K562 (cell line): ENCODE results near the gene ACER3. TPM values are rescaled to one million over a fixed set of nuclear protein-coding genes. Genes with fewer than 3 reads are reported as not detected.

ENCODE experiments used
- ARID1B ChIP-seq: fragments of 450-650 bp; IDR thresholded peaks from 2 replicates; pipeline ENCODE4 v1.6.1; 2016; ENCODE audit warnings: antibody characterized with exemption, mild to moderate bottlenecking, inconsistent platforms
- ELF4 ChIP-seq: fragments of 450-650 bp; formaldehyde crosslinking; IDR thresholded peaks from 2 replicates; pipeline ENCODE4 v1.4.0; 2022; ENCODE audit warnings: missing genetic modification characterization
- ILK ChIP-seq: fragments of 450-650 bp; IDR thresholded peaks from 2 replicates; pipeline ENCODE4 v1.6.1; 2016; ENCODE audit warnings: missing genetic modification characterization, low read depth, mild to moderate bottlenecking, missing compliant biosample characterization, moderate library complexity, borderline replicate concordance
- LCOR ChIP-seq: sonication (generic); formaldehyde crosslinking; IDR thresholded peaks from 2 replicates; pipeline ENCODE4 v1.8.0; 2022; ENCODE audit warnings: mild to moderate bottlenecking, missing genetic modification reagents
- MAZ ChIP-seq, 2 experiments: fragments of 450-650 bp in 1 of 2; sonication (generic) in 1 of 2; formaldehyde crosslinking; IDR thresholded peaks in 1 of 2; conservative IDR thresholded peaks in 1 of 2; 2 replicates each; pipeline versions ENCODE4 v1.4.0 to v1.5.0; 2020; ENCODE audit warnings: mild to moderate bottlenecking in 1 of 2, missing genetic modification reagents in 1 of 2
- MBD2 ChIP-seq: sonication (generic); IDR thresholded peaks from 2 replicates; pipeline ENCODE4 v1.6.1; 2016; ENCODE audit warnings: low read depth, borderline replicate concordance
- NCOA4 ChIP-seq: fragments of 450-650 bp; IDR thresholded peaks from 2 replicates; pipeline ENCODE4 v1.6.1; 2018; ENCODE audit warnings: mild to moderate bottlenecking; ENCODE audit not compliant: partially characterized antibody
- NFIX ChIP-seq: fragments of 250-450 bp; sonication (Bioruptor Pico); IDR thresholded peaks from 2 replicates; pipeline ENCODE4 v1.4.0; 2020; ENCODE audit warnings: low read depth, mild to moderate bottlenecking, moderate library complexity
- OTX1 ChIP-seq: fragments of 450-650 bp; formaldehyde crosslinking; IDR thresholded peaks from 2 replicates; pipeline ENCODE4 v1.4.0; 2022; ENCODE audit warnings: mild to moderate bottlenecking
- PHF21A ChIP-seq: fragments of 450-650 bp; IDR thresholded peaks from 2 replicates; pipeline ENCODE4 v1.6.1; 2017; ENCODE audit warnings: low read depth, borderline replicate concordance
- RBM15 ChIP-seq: fragments of 200-400 bp; formaldehyde crosslinking; IDR thresholded peaks from 2 replicates; pipeline ENCODE4 v1.6.1; 2018; ENCODE audit warnings: mild to moderate bottlenecking, low read length, moderate library complexity; ENCODE audit not compliant: insufficient read depth
- RBM17 ChIP-seq: fragments of 200-400 bp; formaldehyde crosslinking; IDR thresholded peaks from 2 replicates; pipeline ENCODE4 v1.6.1; 2017; ENCODE audit warnings: low read depth, mild to moderate bottlenecking, low read length, borderline replicate concordance
- SFPQ ChIP-seq: fragments of 200-400 bp; formaldehyde crosslinking; IDR thresholded peaks from 2 replicates; pipeline ENCODE4 v1.6.1; 2017; ENCODE audit warnings: mild to moderate bottlenecking, low read depth, low read length, moderate library complexity
- TBP ChIP-seq: optimal IDR thresholded peaks from 2 replicates; pipeline ENCODE3; 2011; ENCODE audit warnings: low read depth, low read length, improper control_type of control experiment
- TCF3 ChIP-seq: sonication (generic); formaldehyde crosslinking; IDR thresholded peaks from 2 replicates; pipeline ENCODE4 v1.4.0; 2020; ENCODE audit warnings: mild to moderate bottlenecking, missing genetic modification reagents
- ZBTB26 ChIP-seq: fragments of 450-650 bp; formaldehyde crosslinking; IDR thresholded peaks from 2 replicates; pipeline ENCODE4 v1.4.0; 2022; ENCODE audit warnings: missing genetic modification characterization
- ZFPM2 ChIP-seq: fragments of 250-450 bp; sonication (Bioruptor Pico); IDR thresholded peaks from 2 replicates; pipeline ENCODE4 v1.5.1; 2022; ENCODE audit warnings: mild to moderate bottlenecking
- ZNF239 ChIP-seq: fragments of 250-450 bp; sonication (Bioruptor Pico); IDR thresholded peaks from 2 replicates; pipeline ENCODE4 v1.4.0; 2020; ENCODE audit warnings: mild to moderate bottlenecking
- ZNF311 ChIP-seq: fragments of 250-450 bp; sonication (Bioruptor Pico); IDR thresholded peaks from 2 replicates; pipeline ENCODE4 v1.4.0; 2020; ENCODE audit warnings: mild to moderate bottlenecking, moderate library complexity
- ZNF445 ChIP-seq: fragments of 250-450 bp; sonication (Bioruptor Pico); IDR thresholded peaks from 2 replicates; pipeline ENCODE4 v1.4.0; 2020; ENCODE audit warnings: low read depth, mild to moderate bottlenecking, moderate library complexity
- ZNF589 ChIP-seq: fragments of 200-800 bp; sonication (Bioruptor generic); IDR thresholded peaks from 2 replicates; pipeline ENCODE4 v1.6.1; 2016; ENCODE audit warnings: low read depth, missing genetic modification characterization, missing compliant biosample characterization
- ZNF668 ChIP-seq: fragments of 250-450 bp; sonication (Bioruptor Pico); IDR thresholded peaks from 2 replicates; pipeline ENCODE4 v1.8.0; 2022; ENCODE audit warnings: mild to moderate bottlenecking, inconsistent platforms
- polyA plus RNA-seq, 8 experiments: library from polyadenylated mRNA; depleted of rRNA in 4 of 8; stranded (reverse) in 5 of 8; unstranded in 3 of 8; fragments of >200 nt; fragmentation: Nextera tagmentation in 2 of 8; fragmentation: Illumina TruSeq in 1 of 8; extraction: Ambion mirVana in 2 of 8; extraction: Trizol in 1 of 8; gene quantifications; 2 replicates each; pipeline versions ENCODE4 v1.2.1 to v1.2.3, GENCODE V29; 2011 to 2014; ENCODE audit warnings: inconsistent platforms in 1 of 8, missing spikeins in 1 of 8
- total RNA-seq, 7 experiments: library from RNA; depleted of rRNA in 6 of 7; stranded (reverse); fragments of >200 nt in 6 of 7; fragmentation: Illumina TruSeq in 2 of 7; extraction: Trizol in 2 of 7; gene quantifications; 2 replicates each; pipeline versions ENCODE4 v1.2.1 to v1.2.3, GENCODE V29; 2011 to 2021; ENCODE audit warnings: low replicate concordance in 1 of 7

Gene ACER3
- total and polyA plus RNA-seq, 9 of the 15 experiments (the other 6 are each of a cell fraction or from before 2014, with no cell fraction given) = 2.0 to 23.8 (median 9.5) TPM

- TF ChIP-seq ELF4 (0 out of 2 replicates have a peak, but pooled peaks have one; percentile 48), ZNF239 (CRISPR knock-in tag) (peak; percentile 63; the same call in 1 of the 2 replicates), TCF3 (CRISPR knock-in tag) (peak; percentile 68), NCOA4 (no peak), ZBTB26 (CRISPR knock-in tag) (no peak), LCOR (CRISPR knock-in tag) (no peak), ARID1B (peak; percentile 69), MAZ (CRISPR knock-in tag; conservative IDR thresholded peaks at IDR 0.05 in 1 of 2, IDR thresholded peaks at IDR 0.05 in 1 of 2) (peak in 1 of 2 experiments; percentile 74; a peak in 1 of 4 replicates), SFPQ (no peak), RBM15 (no peak), MBD2 (no peak), ZNF589 (CRISPR knock-in tag) (peak; percentile 87), PHF21A (no peak), OTX1 (peak; percentile 64; the same call in 1 of the 2 replicates), ZNF311 (CRISPR knock-in tag) (0 out of 2 replicates have a peak, but pooled peaks have one; percentile 55), RBM17 (no peak), ZNF668 (CRISPR knock-in tag) (peak; percentile 94), ZFPM2 (0 out of 2 replicates have a peak, but pooled peaks have one; percentile 51), NFIX (CRISPR knock-in tag) (no peak), TBP (no peak), ZNF445 (CRISPR knock-in tag) (peak; percentile 72; the same call in 1 of the 2 replicates), ILK (tag) (no peak)
These were observed 192.7 kb downstream of the ACER3 start (continued) for GRCh38 chr11:77053217-77054015.
